ENCODE data around the gene HNRNPH3.

DNA sequence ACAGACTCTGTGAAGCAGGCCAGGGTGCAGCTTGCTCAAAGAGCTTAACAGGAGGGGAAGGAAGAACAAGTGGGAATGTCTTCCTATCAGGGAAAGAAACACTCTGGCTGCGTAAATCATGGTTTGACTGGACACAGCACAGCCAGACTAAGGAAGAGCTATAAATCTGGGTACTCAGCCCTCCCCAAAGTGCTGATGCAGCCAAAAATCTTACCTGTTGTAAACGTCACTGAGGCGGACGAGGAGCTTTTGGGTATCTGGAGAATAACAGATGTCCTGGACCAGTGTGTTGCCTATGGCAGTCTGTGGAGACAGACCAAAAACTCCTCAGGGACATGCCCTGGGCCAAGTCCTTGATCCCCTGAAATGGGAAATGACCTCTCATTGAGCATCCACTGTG lies 43.1 kb upstream of the HNRNPH3 start:
- TF ChIP-seq POLR2A (IDR thresholded peaks at IDR 0.05), result no peak
- TF ChIP-seq, protein P1, sequence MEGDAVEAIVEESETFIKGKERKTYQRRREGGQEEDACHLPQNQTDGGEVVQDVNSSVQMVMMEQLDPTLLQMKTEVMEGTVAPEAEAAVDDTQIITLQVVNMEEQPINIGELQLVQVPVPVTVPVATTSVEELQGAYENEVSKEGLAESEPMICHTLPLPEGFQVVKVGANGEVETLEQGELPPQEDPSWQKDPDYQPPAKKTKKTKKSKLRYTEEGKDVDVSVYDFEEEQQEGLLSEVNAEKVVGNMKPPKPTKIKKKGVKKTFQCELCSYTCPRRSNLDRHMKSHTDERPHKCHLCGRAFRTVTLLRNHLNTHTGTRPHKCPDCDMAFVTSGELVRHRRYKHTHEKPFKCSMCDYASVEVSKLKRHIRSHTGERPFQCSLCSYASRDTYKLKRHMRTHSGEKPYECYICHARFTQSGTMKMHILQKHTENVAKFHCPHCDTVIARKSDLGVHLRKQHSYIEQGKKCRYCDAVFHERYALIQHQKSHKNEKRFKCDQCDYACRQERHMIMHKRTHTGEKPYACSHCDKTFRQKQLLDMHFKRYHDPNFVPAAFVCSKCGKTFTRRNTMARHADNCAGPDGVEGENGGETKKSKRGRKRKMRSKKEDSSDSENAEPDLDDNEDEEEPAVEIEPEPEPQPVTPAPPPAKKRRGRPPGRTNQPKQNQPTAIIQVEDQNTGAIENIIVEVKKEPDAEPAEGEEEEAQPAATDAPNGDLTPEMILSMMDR (IDR thresholded peaks at IDR 0.05), result no peak

Measured in Peyer's patch (tissue), 4 donors.